HepG2 (cell line): ENCODE results near the gene COASY. TPM values are rescaled to one million over a fixed set of nuclear protein-coding genes. Genes with fewer than 3 reads are reported as not detected.

Experiments used
- FOSL2 ChIP-seq: sonication (generic); formaldehyde crosslinking; IDR thresholded peaks from 2 replicates; pipeline ENCODE4 v1.4.0; 2020; ENCODE audit warnings: missing genetic modification reagents
- FOXM1 ChIP-seq: sonication (generic); formaldehyde crosslinking; IDR thresholded peaks from 2 replicates; pipeline ENCODE4 v1.5.0; 2020; ENCODE audit warnings: missing genetic modification reagents
- FOXO1 ChIP-seq: sonication (generic); formaldehyde crosslinking; IDR thresholded peaks from 2 replicates; pipeline ENCODE4 v1.4.0; 2020; ENCODE audit warnings: missing genetic modification reagents
- SMYD3 ChIP-seq: sonication (generic); formaldehyde crosslinking; IDR thresholded peaks from 2 replicates; pipeline ENCODE4 v1.8.1; 2023; ENCODE audit warnings: mild to moderate bottlenecking, missing genetic modification reagents
- U2AF1 ChIP-seq: fragments of 200-400 bp; formaldehyde crosslinking; optimal IDR thresholded peaks from 2 replicates; pipeline ENCODE3; 2017; ENCODE audit warnings: mild to moderate bottlenecking, low read depth, low read length
- ZBTB1 ChIP-seq: sonication (generic); formaldehyde crosslinking; IDR thresholded peaks from 2 replicates; pipeline ENCODE4 v1.4.0; 2020; ENCODE audit warnings: missing genetic modification reagents, borderline replicate concordance
- ZFP36L1 ChIP-seq: sonication (generic); formaldehyde crosslinking; IDR thresholded peaks from 2 replicates; pipeline ENCODE4 v1.8.0; 2022; ENCODE audit warnings: mild to moderate bottlenecking, missing genetic modification reagents, moderate library complexity
- ZFP90 ChIP-seq: sonication (generic); formaldehyde crosslinking; IDR thresholded peaks from 2 replicates; pipeline ENCODE4 v1.8.0; 2022; ENCODE audit warnings: missing genetic modification reagents, mild to moderate bottlenecking, inconsistent platforms, borderline replicate concordance
- ZNF274 ChIP-seq: sonication (generic); formaldehyde crosslinking; IDR thresholded peaks from 2 replicates; pipeline ENCODE4 v1.5.1; 2020; ENCODE audit warnings: mild to moderate bottlenecking, missing genetic modification reagents
- ZNF460 ChIP-seq: sonication (generic); formaldehyde crosslinking; IDR thresholded peaks from 2 replicates; pipeline ENCODE4 v1.5.1; 2020; ENCODE audit warnings: missing genetic modification reagents, mild to moderate bottlenecking, borderline replicate concordance
- ZNF75D ChIP-seq: sonication (generic); formaldehyde crosslinking; IDR thresholded peaks from 2 replicates; pipeline ENCODE4 v1.8.1; 2023; ENCODE audit warnings: missing genetic modification reagents, mild to moderate bottlenecking, borderline replicate concordance
- ZNF776 ChIP-seq: sonication (generic); formaldehyde crosslinking; IDR thresholded peaks from 2 replicates; pipeline ENCODE4 v1.4.0; 2020; ENCODE audit warnings: mild to moderate bottlenecking, missing genetic modification reagents
- polyA plus RNA-seq, 8 experiments: library from polyadenylated mRNA; depleted of rRNA in 3 of 8; stranded (reverse) in 7 of 8; unstranded in 1 of 8; fragments of >200 nt; fragmentation: Illumina TruSeq in 4 of 8; extraction: Trizol in 4 of 8; gene quantifications; 2 replicates each; pipeline versions ENCODE4 v1.2.1 to v1.2.3, GENCODE V29; 2011 to 2016; ENCODE audit warnings: low read depth in 4 of 8, missing spikeins in 1 of 8, mixed read lengths in 1 of 8; ENCODE audit not compliant: insufficient read depth in 1 of 8
- total RNA-seq, 5 experiments: library from RNA; depleted of rRNA; stranded (reverse); fragments of >200 nt; fragmentation: Illumina TruSeq; extraction: Trizol; gene quantifications; 2 replicates each; pipeline ENCODE4 v1.2.3, GENCODE V29; 2016; ENCODE audit warnings: low read depth in 1 of 5
- TF ChIP-seq, protein P1 (sequence below), 2 experiments: sonication (generic) in 1 of 2; formaldehyde crosslinking in 1 of 2; IDR thresholded peaks; 2 replicates each; pipeline versions ENCODE4 v1.6.1 to v1.9.0; 2014 to 2022; ENCODE audit warnings: antibody characterized with exemption in 1 of 2, borderline replicate concordance in 1 of 2, inconsistent platforms in 1 of 2, low read depth in 1 of 2, missing genetic modification reagents in 1 of 2
- TF ChIP-seq, protein P2 (sequence below): sonication (generic); formaldehyde crosslinking; IDR thresholded peaks from 2 replicates; pipeline ENCODE4 v1.4.0; 2020; ENCODE audit warnings: missing genetic modification reagents
- TF ChIP-seq, protein P3 (sequence below): IDR thresholded peaks from 2 replicates; pipeline ENCODE4 v1.6.1; 2016; ENCODE audit warnings: mild to moderate bottlenecking, missing biosample characterization, missing genetic modification reagents

COASY gene
- total and polyA plus RNA-seq, 2 of the 13 experiments (the other 11 are each of a cell fraction or from before 2014, with no cell fraction given) = 90.7 to 125 TPM

DNA sequence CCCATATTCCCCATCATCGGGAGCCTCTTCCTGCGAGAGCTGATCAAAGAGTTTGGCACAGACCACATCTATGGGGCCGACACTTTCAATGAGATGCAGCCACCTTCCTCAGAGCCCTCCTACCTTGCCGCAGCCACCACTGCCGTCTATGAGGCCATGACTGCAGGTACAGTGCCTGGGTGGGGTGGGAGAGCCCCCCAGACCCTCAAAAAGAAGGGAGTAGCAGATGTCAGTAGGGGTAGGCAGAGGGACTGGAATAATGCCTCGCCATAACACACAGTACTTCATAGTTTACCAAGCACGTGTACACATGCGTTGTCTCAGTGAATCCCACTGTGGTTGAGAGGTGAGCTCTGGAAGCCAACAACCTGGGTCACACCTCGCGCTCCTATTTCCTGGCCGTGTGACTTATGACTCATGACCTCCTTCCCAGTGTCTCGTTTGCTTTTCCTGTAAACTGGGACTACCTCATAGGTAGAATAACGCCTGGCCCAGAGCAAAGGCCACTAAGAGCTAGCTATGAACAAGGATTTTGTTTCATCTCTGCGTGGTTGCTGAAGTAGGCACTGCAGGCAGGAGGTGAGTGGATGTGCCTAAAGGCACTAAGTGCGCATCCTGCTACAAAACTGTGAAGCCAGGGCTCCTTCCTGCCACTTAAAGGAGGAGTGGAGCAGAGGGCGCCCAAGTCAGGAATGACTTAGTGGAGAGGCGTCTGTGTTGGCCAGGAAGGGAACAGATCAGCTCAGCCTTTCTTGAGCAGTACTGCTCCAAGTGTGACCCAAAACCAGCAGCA lies 20.7 kb upstream of the COASY start (continued):
- TF ChIP-seq, protein P1, sequence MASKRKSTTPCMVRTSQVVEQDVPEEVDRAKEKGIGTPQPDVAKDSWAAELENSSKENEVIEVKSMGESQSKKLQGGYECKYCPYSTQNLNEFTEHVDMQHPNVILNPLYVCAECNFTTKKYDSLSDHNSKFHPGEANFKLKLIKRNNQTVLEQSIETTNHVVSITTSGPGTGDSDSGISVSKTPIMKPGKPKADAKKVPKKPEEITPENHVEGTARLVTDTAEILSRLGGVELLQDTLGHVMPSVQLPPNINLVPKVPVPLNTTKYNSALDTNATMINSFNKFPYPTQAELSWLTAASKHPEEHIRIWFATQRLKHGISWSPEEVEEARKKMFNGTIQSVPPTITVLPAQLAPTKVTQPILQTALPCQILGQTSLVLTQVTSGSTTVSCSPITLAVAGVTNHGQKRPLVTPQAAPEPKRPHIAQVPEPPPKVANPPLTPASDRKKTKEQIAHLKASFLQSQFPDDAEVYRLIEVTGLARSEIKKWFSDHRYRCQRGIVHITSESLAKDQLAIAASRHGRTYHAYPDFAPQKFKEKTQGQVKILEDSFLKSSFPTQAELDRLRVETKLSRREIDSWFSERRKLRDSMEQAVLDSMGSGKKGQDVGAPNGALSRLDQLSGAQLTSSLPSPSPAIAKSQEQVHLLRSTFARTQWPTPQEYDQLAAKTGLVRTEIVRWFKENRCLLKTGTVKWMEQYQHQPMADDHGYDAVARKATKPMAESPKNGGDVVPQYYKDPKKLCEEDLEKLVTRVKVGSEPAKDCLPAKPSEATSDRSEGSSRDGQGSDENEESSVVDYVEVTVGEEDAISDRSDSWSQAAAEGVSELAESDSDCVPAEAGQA (IDR thresholded peaks at IDR 0.05; ENCODE audit: low read depth) = peak; percentile 78; the same call in 1 of the 2 replicates
- TF ChIP-seq, protein P1 (CRISPR knock-in tag; IDR thresholded peaks at IDR 0.05; ENCODE audit: borderline replicate concordance) = no peak
- TF ChIP-seq FOSL2 (CRISPR knock-in tag) = peak; percentile 98
- no peak for TF ChIP-seq ZBTB1 (CRISPR knock-in tag)
- TF ChIP-seq, protein P2, sequence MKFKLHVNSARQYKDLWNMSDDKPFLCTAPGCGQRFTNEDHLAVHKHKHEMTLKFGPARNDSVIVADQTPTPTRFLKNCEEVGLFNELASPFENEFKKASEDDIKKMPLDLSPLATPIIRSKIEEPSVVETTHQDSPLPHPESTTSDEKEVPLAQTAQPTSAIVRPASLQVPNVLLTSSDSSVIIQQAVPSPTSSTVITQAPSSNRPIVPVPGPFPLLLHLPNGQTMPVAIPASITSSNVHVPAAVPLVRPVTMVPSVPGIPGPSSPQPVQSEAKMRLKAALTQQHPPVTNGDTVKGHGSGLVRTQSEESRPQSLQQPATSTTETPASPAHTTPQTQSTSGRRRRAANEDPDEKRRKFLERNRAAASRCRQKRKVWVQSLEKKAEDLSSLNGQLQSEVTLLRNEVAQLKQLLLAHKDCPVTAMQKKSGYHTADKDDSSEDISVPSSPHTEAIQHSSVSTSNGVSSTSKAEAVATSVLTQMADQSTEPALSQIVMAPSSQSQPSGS (CRISPR knock-in tag) = peak; percentile 70; the same call in 1 of the 2 replicates
- no peak for TF ChIP-seq FOXM1 (CRISPR knock-in tag)
- TF ChIP-seq SMYD3 = 0 out of 2 replicates have a peak, but pooled peaks have one; percentile 19
- peak; percentile 80; the same call in 1 of the 2 replicates for TF ChIP-seq FOXO1
- peak; percentile 99 for TF ChIP-seq ZFP36L1 (CRISPR knock-in tag)
- no peak for TF ChIP-seq U2AF1
- no peak for TF ChIP-seq ZNF460 (CRISPR knock-in tag)
- no peak; the same call in 1 of the 2 replicates for TF ChIP-seq ZFP90 (CRISPR knock-in tag)
- 0 out of 2 replicates have a peak, but pooled peaks have one; percentile 88 for TF ChIP-seq ZNF75D
- TF ChIP-seq ZNF274 (CRISPR knock-in tag) = peak; percentile 55; the same call in 1 of the 2 replicates
- TF ChIP-seq, protein P3, sequence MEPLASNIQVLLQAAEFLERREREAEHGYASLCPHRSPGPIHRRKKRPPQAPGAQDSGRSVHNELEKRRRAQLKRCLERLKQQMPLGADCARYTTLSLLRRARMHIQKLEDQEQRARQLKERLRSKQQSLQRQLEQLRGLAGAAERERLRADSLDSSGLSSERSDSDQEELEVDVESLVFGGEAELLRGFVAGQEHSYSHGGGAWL = peak; percentile 82; the same call in 1 of the 2 replicates
- TF ChIP-seq ZNF776 (CRISPR knock-in tag) = no peak
